GM19467 (cell line): ENCODE results near the gene ADRA2C.

Experiments used
- ATAC-seq: cut with Tn5 transposase; IDR thresholded peaks from one replicate; pipeline ENCODE4 v1.9.1; 2021; ENCODE audit warnings: mild to moderate bottlenecking, moderate library complexity; ENCODE audit not compliant: unreplicated experiment

ADRA2C gene

GRCh38 chr4:3756343-3757059 lies 9.7 kb upstream of the ADRA2C start:
- ATAC-seq = no peak

- no peak for ATAC-seq
Measured at GRCh38 chr4:3759236-3759635, 6.9 kb upstream of the ADRA2C start.

DNA sequence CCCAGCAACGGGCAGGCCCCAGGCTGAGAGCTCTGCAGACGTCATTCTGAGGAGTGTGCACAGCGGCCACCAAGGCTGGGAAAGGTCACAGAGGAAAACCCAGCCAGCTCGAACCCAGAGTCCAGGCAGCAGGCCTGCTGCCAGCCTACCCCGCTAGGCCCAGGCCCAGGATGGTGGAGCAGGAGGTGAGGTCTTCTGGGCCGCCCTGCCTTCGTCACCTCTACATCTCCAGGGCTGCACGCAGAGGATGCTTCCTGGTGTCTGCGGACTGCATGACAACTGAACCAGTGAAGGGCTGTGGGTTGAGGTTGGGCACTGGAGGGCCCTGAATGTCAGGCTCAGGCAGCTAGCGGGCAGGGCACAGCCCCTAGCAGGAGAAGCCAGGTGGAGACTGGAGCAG lies 5.8 kb upstream of the ADRA2C start:
- ATAC-seq = no peak

DNA sequence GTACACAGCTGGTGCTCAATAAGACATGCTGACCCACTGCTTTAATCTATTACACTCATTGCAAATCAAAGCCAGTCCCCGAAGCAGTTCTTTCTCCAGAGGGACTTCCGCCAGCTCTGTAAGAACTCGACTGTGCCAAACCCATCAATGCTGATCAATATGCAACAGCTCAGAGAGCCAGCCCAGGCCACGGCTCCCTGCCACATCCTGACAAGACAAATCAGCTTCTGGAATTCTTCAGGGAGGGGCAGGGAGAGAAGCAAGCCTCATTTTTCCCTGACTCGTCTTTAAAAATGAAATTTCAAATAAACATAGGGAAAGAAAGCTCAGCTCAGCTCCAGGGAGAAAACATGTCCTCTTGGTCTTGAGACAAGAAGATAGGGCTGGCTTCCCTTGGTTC lies 5.3 kb upstream of the ADRA2C start:
- ATAC-seq = no peak

DNA sequence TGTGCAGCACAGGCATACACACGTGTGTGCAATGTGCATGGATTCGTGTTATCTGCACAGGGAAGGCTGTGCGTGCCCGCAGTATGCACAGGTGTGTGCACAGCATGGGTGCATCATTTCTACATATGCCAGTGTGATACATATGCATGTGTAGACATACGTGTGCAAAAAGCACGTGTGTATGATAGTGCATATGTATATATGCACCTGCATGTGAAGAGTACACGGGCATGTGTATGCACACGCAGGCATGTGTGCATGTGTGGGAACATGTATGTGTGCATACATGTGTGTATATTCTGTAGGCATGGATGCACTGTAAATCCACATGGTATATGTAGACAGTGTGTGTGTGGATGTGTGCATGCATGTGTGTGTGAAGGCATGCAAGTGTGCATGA lies 3.9 kb upstream of the ADRA2C start:
- no peak for ATAC-seq

DNA sequence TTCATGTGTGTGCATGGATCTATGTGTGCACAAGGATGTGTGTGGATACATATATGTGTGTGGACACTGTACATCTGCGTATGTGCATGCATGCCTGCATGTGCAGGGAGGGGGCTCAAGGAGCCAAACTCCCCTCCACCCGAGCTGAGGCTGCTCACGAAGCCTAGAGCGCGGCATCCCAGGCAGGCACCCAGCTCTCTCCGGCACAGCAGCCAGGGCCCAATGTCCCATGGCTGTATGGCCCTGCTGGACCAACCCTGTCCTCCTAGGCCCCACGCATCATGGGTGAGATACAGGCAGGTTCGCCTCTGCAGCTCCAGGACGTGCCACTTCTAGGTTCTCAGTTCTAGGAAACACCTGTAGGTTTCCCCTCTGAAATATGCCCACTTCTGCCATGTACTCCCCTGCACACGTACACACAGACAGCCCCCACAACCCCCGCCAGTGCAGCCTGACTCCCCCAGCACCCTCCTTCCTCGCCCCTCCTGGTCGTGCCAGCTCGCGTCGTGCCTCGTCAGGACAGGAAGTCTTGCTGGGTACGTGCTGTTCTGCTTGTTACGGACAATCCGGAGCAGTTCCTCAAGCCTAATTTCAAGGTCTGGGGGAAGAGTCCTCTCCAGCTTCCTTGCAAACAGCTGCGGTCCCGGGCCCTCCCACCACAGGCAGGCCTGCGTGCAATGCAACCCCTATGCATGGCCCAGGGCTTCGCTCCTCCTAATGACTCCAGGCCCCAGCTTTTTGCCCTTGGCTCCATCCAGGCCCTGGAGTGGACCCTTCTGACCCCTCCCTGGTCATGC lies 3.2 kb upstream of the ADRA2C start:
- no peak for ATAC-seq

GRCh38 chr4:3765271-3766035 lies 732 bp upstream of the ADRA2C start:
- ATAC-seq = no peak

DNA sequence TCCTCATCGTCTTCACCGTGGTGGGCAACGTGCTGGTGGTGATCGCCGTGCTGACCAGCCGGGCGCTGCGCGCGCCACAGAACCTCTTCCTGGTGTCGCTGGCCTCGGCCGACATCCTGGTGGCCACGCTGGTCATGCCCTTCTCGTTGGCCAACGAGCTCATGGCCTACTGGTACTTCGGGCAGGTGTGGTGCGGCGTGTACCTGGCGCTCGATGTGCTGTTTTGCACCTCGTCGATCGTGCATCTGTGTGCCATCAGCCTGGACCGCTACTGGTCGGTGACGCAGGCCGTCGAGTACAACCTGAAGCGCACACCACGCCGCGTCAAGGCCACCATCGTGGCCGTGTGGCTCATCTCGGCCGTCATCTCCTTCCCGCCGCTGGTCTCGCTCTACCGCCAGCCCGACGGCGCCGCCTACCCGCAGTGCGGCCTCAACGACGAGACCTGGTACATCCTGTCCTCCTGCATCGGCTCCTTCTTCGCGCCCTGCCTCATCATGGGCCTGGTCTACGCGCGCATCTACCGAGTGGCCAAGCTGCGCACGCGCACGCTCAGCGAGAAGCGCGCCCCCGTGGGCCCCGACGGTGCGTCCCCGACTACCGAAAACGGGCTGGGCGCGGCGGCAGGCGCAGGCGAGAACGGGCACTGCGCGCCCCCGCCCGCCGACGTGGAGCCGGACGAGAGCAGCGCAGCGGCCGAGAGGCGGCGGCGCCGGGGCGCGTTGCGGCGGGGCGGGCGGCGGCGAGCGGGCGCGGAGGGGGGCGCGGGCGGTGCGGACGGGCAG lies 792 bp downstream of the ADRA2C start:
- no peak for ATAC-seq

DNA sequence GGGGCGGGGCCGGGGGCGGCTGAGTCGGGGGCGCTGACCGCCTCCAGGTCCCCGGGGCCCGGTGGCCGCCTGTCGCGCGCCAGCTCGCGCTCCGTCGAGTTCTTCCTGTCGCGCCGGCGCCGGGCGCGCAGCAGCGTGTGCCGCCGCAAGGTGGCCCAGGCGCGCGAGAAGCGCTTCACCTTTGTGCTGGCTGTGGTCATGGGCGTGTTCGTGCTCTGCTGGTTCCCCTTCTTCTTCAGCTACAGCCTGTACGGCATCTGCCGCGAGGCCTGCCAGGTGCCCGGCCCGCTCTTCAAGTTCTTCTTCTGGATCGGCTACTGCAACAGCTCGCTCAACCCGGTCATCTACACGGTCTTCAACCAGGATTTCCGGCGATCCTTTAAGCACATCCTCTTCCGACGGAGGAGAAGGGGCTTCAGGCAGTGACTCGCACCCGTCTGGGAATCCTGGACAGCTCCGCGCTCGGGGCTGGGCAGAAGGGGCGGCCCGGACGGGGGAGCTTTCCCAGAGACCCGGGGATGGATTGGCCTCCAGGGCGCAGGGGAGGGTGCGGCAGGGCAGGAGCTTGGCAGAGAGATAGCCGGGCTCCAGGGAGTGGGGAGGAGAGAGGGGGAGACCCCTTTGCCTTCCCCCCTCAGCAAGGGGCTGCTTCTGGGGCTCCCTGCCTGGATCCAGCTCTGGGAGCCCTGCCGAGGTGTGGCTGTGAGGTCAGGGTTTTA lies 1.5 kb downstream of the ADRA2C start:
- no peak for ATAC-seq

DNA sequence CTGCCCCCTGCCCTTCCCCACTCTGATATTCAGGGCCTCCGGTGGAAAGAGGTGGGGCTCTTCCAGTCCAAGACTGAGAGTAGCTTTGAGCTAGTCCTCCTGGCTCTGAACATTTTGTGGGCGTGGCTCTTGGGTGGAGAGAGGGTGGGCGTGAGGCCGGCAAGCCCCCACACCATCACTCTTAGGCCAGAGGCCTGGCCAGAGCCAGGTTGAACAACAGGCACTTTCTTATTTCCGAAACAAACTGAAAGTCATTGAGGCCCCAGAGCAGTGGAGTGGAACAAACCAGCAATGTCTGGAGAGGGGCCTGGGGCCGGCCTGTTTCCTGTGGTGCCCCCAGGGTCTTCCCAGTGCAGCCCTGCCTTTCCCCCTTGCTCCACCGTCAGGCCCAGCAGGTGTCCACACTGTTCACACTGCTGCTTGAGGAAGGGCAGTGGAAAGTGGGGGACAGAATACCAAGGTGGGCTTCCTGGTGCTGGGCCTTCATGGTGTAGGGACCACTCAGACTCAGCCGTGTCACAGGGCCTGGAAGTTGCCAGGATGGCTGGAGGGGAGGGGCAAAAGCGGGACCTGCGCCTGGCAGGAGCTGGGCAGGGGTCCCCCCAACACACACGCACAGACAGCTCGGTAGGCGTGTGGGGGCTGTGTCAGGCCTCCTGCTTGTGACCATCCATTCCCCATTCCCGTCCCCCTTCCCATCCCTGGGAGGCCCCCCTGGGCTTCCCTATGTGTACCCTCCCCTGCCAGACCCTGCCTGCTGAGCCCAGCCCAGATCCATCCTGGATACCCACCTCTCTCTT lies 2.9 kb downstream of the ADRA2C start:
- no peak for ATAC-seq

- ATAC-seq = no peak
Measured at GRCh38 chr4:3769642-3770184, 3.5 kb downstream of the ADRA2C start.

- no peak for ATAC-seq
Measured at GRCh38 chr4:3770323-3771163, 4.4 kb downstream of the ADRA2C start.

DNA sequence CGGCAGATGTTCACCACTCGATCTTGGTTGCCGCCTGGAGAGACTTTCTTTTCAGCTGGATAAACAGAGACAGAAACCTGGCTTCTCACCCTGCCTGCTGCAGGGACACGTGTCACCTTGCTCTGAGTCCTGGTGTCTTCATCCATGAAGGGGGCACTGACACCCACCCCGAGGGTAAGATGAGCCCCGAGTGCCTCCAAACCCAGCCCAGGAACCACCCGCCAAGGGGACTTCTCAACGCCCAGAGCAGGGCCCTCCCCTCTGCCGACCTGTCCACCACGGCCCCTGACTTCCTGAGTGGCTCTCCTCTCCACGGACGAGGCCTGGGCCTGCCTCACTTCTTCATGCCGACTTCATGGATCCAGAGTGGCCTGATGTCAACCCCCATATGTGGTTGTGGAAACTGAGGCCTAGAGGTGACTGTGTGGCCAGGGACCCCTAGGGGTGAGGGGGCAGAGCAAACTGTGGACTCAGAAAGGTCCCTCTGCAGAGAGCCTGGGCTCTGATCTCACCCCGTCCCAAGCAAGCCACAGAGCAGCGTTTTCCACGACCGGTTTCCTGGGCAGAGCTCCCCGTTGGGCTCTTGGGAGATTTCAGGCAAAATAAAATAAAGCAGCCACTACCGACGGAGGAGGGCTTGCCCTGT lies 5.1 kb downstream of the ADRA2C start:
- ATAC-seq = no peak

DNA sequence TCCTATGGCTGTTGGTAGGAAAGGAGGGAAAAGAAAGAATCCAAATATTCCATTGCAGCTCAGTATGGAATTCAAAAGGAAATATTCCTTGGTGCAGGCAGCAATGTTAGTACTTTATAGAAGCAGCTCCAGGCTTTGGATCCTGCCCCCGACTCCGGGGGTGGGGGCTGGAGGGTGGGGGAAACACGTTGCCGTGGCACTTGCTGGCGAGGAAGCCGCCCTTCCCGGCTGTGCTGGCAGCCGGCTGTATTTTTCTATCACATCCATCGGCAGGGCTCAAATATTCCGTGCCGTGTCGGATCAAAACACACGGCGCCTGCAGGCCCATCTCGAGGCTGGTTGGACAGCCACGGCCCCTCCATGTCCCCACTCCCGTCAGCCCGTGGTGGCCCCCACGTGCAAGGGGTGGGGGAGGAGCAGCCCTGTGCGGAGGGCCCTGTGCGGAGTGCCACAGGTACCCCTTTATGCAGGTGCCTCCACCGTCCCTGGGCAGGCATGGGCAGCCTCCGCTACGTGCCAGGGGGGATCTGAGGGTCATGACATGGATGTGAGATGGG lies 5.8 kb downstream of the ADRA2C start:
- ATAC-seq = no peak

GRCh38 chr4:3772632-3773031 lies 6.4 kb downstream of the ADRA2C start:
- ATAC-seq = no peak

DNA sequence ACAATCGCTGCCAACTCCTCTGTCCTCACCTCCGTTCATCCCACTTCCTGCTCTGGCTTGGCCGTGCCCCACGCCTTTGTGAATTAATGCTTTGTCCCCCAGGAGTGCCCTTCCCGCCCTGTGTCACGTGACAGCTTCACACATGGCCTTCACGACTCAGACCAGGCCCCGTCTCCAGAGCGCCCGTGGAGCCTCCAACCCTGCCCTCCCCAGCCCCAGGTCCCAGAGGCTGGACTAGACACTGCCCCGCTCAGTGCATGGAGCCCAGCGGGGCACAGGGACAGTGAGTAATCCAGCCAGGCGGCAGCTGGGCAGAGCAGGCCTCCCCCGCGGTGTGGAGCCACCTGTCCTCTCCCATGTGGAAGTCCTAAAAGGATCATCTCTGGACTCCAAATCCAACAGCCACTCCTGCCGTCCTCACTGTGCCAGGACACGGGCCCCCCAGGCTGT lies 7.4 kb downstream of the ADRA2C start:
- no peak for ATAC-seq

DNA sequence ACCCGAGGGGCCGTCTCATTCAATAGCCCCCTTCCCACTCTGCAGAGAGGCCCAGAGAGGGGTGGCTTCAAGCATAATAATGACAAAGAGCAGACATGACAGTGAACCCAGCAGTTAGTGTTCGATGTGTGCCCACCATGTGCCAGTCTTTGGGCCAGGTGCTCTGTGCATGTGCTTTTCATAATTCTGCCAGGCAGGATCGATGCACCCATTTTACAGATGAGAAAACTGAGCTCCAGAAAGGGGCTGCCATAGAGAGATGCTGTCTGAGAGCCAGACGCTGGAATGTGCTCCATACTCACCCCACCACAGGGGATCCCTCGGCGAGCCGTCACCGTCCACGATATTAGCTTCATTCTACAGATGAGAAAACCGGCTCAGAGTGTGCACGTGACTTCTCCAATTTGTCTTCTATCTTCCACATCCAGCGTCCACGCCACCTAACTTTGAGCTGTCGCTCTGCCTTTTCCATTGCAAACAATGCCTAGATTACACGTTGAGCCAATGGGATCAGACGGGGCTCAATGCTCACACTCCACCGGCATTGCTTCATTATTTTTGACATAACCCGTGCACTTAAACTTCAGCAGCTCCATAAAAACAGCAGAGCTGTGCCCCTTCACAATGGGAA lies 8.2 kb downstream of the ADRA2C start:
- ATAC-seq = no peak
